22Rv1 (cell line): ENCODE measurements around the gene HPSE2.

Experiments
- H3K27ac ChIP-seq: fragments of 450-650 bp; 2 replicates; pipeline ENCODE4 v1.5.1; 2017
- ZFX ChIP-seq: fragments of 450-650 bp; IDR thresholded peaks from 2 replicates; pipeline ENCODE4 v1.6.1; 2017; ENCODE audit warnings: antibody characterized with exemption, borderline replicate concordance
- TF ChIP-seq, protein P1 (sequence below): fragments of 450-650 bp; IDR thresholded peaks from 2 replicates; pipeline ENCODE4 v1.5.1; 2017; ENCODE audit warnings: mild to moderate bottlenecking

Gene HPSE2

DNA sequence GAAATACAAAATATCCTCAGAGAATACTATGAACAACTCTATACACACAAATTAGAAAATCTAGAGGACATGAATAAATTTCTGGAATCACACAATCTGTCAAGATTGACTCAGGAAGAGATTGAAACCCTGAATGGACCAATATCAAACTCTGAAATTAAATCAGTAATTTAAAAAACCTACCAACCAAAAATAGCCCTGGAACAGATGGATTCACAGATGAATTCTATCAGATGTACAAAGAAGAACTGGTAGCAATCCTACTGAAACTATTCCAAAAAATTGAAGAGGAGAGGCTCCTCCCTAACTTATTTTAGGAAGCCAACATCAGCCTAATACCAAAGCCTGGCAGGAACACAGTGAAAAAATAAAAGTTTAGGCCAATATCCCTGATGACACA lies 190.0 kb downstream of the HPSE2 start:
- TF ChIP-seq, protein P1, sequence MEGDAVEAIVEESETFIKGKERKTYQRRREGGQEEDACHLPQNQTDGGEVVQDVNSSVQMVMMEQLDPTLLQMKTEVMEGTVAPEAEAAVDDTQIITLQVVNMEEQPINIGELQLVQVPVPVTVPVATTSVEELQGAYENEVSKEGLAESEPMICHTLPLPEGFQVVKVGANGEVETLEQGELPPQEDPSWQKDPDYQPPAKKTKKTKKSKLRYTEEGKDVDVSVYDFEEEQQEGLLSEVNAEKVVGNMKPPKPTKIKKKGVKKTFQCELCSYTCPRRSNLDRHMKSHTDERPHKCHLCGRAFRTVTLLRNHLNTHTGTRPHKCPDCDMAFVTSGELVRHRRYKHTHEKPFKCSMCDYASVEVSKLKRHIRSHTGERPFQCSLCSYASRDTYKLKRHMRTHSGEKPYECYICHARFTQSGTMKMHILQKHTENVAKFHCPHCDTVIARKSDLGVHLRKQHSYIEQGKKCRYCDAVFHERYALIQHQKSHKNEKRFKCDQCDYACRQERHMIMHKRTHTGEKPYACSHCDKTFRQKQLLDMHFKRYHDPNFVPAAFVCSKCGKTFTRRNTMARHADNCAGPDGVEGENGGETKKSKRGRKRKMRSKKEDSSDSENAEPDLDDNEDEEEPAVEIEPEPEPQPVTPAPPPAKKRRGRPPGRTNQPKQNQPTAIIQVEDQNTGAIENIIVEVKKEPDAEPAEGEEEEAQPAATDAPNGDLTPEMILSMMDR: no peak
- no peak for TF ChIP-seq ZFX
- H3K27ac ChIP-seq: no peak overlapping the region

- no peak overlapping the region for H3K27ac ChIP-seq
- TF ChIP-seq ZFX: no peak
- TF ChIP-seq, protein P1: no peak
These were observed 193.4 kb downstream of the HPSE2 start for GRCh38 chr10:99042051-99042771.

DNA sequence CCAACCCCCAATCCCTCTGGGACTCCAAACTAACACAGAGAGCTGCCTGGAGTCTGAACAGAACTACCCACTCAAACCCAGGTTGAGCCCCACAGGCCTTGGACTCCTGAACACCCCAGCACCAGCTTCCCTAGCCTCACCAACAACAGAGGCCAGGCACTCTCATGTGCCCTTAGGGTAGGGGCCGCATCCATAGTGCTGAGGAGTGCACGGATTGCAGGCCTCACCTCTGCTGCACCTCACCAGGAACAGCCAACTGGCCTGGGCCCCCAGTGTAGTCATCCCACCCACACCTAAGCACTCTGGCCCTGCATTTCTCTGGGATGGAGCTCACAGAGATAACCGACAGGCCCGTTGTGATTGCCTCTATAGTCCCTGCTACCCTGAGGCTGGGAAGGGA lies 194.2 kb downstream of the HPSE2 start:
- no peak overlapping the region for H3K27ac ChIP-seq
- TF ChIP-seq, protein P1: no peak
- no peak for TF ChIP-seq ZFX

DNA sequence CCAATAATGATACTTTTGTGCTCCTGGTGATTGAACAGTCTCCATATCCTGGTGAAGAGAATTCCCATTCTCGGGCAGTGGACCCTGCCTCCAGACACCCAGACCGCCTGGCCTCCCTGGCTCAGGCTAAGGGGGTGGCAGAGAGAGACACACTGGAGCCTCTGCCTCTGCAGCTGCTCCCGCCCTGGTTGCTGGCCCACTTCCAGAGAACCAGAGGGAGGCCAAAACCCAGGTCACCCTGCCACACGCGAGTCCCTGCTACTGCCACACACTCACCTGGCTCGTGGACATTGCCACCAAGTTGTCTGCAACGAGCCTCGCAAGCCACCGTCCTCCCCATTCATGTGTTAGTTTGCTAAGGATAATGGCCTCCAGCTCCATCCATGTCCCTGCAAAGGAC lies 221.8 kb downstream of the HPSE2 start:
- TF ChIP-seq, protein P1: no peak
- no peak for TF ChIP-seq ZFX
- no peak overlapping the region for H3K27ac ChIP-seq

DNA sequence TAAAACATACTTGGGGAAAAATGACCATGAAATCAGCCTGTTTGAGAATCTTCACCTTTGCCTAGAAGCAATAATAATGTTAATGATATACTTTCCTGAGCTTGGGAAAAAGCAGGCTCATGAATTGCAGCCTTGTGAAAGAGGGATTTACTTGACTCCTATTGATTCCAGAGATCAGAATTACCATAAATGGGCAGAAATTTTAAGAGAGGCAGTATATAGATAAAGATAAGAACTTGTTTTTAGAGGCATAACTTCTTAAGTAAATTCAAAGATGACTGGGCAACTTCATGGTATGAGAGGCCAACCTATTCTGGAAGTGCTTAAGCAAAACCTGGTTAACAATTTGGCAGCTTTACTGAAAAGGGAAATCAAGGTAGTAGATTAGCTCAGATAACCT lies 225.4 kb downstream of the HPSE2 start:
- no peak overlapping the region for H3K27ac ChIP-seq
- TF ChIP-seq ZFX: no peak
- TF ChIP-seq, protein P1: no peak

- TF ChIP-seq ZFX: no peak
- TF ChIP-seq, protein P1: no peak
- H3K27ac ChIP-seq: no peak overlapping the region
These were observed 227.6 kb downstream of the HPSE2 start for GRCh38 chr10:99008054-99008453.

DNA sequence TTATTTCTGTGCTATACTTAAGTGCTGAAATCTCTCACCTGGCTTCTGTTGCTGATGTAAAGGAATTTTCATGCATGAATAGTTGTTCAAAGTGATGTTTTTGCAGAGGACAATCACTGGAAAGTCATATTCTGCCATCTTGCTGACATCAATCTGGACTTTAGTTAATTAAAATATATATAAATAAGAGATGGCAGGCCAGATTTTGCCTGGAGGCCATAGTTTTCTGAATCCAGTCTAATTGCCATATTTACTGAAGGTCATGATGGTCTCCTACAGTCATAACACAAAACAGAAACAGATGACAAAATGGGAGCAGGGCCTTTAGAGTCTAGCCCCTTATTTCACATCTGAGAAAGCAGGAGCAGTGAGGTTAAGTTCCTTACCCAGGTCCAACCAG lies 228.2 kb downstream of the HPSE2 start:
- TF ChIP-seq ZFX: no peak
- TF ChIP-seq, protein P1: no peak
- no peak overlapping the region for H3K27ac ChIP-seq
